OCI-LY7 (cell line): ENCODE data around the gene CTBP2. TPM values are rescaled to one million over a fixed set of nuclear protein-coding genes. Genes with fewer than 3 reads are reported as not detected.

Source experiments
- BruUV-seq: library from RNA; stranded (reverse); fragments of 400-500 nt; replicated peaks from 2 replicates; lab custom pipeline; 2021; lab: Mats Ljungman, UMichigan
- CTCF ChIA-PET: fragments of 300-600 bp; sonication (Branson Sonifier 250); formaldehyde crosslinking; loops from one replicate; lab custom pipeline; 2022; ENCODE audit warnings: antibody characterized with exemption; ENCODE audit not compliant: unreplicated experiment; lab: Charles Lee
- POLR2A ChIA-PET: fragments of 300-600 bp; sonication (Branson Sonifier 250); formaldehyde crosslinking; loops from one replicate; lab custom pipeline; 2022; ENCODE audit warnings: antibody characterized with exemption; lab: Charles Lee
- DNase-seq: peaks from one replicate; pipeline ENCODE4 v3.0.0-alpha.2; 2015; ENCODE audit warnings: low spot score
- H2AFZ ChIP-seq: fragments of 200-600 bp; sonication (generic), shearing (Covaris generic); 2 replicates; pipeline ENCODE4 v1.6.1; 2014; ENCODE audit warnings: mild to moderate bottlenecking, antibody characterized with exemption, low read length, moderate library complexity
- H3K27ac ChIP-seq: fragments of 200-600 bp; sonication (generic); 2 replicates; pipeline ENCODE4 v1.5.1; 2014; ENCODE audit warnings: mixed run types, low read depth, mild to moderate bottlenecking, moderate library complexity, low read length, inconsistent platforms; ENCODE audit not compliant: poor library complexity, severe bottlenecking
- H3K36me3 ChIP-seq: fragments of 200-600 bp; sonication (generic); 2 replicates; pipeline ENCODE4 v1.6.1; 2014; ENCODE audit warnings: mild to moderate bottlenecking, antibody characterized with exemption, low read length, moderate library complexity, mixed read lengths; ENCODE audit not compliant: insufficient read depth
- H3K4me1 ChIP-seq: fragments of 200-600 bp; sonication (generic); 2 replicates; pipeline ENCODE4 v1.5.1; 2014; ENCODE audit warnings: mild to moderate bottlenecking, low read length; ENCODE audit not compliant: insufficient read depth, poor library complexity, severe bottlenecking
- H3K4me2 ChIP-seq: fragments of 200-600 bp; sonication (generic); 2 replicates; pipeline ENCODE4 v1.6.1; 2014; ENCODE audit warnings: mild to moderate bottlenecking, low read length
- H3K4me3 ChIP-seq: fragments of 200-600 bp; sonication (generic); 2 replicates; pipeline ENCODE4 v1.5.1; 2014; ENCODE audit warnings: mild to moderate bottlenecking, low read depth, low read length; ENCODE audit not compliant: poor library complexity, severe bottlenecking
- H3K79me2 ChIP-seq: fragments of 200-600 bp; sonication (generic); 2 replicates; pipeline ENCODE4 v1.6.1; 2016; ENCODE audit warnings: low read depth, mild to moderate bottlenecking, low read length, moderate library complexity, mixed read lengths; ENCODE audit not compliant: insufficient read depth
- H3K9me2 ChIP-seq: fragments of 200-600 bp; sonication (generic); 2 replicates; pipeline ENCODE4 v1.6.1; 2016; ENCODE audit warnings: mild to moderate bottlenecking, low read length, mixed read lengths; ENCODE audit not compliant: insufficient read depth
- H3K9me3 ChIP-seq: fragments of 200-600 bp; sonication (generic); 2 replicates; pipeline ENCODE4 v1.6.1; 2014; ENCODE audit warnings: mild to moderate bottlenecking, mixed run types, low read length, mixed read lengths
- H4K20me1 ChIP-seq: fragments of 200-600 bp; sonication (generic); 2 replicates; pipeline ENCODE4 v1.6.1; 2014; ENCODE audit warnings: mild to moderate bottlenecking, antibody characterized with exemption, low read length, moderate library complexity, mixed read lengths; ENCODE audit not compliant: insufficient read depth
- CTCF ChIP-seq: fragments of 200-600 bp; sonication (generic); conservative IDR thresholded peaks from 2 replicates; pipeline ENCODE4 v1.5.1; 2014; ENCODE audit warnings: mild to moderate bottlenecking, antibody characterized with exemption, low read length, moderate library complexity, mixed read lengths
- EZH2phosphoT487 ChIP-seq: fragments of 200-600 bp; sonication (generic); IDR thresholded peaks from 2 replicates; pipeline ENCODE4 v1.6.1; 2018; ENCODE audit warnings: low read depth, borderline replicate concordance, mild to moderate bottlenecking, mixed run types, antibody characterized with exemption, low read length, moderate library complexity, mixed read lengths
- intact Hi-C: fragments of 100-400 bp; cut with micrococcal nuclease; formaldehyde crosslinking; loops from one replicate; pipeline ENCODE4 v1.10.0; 2022; ENCODE audit not compliant: unreplicated experiment
- total RNA-seq, 2 experiments: library from RNA; depleted of rRNA in 1 of 2; stranded (reverse); fragments of >200 nt in 1 of 2; shearing (Covaris generic) in 1 of 2; gene quantifications; 2 replicates each; pipeline ENCODE4 v1.2.3, GENCODE V29; 2014 to 2022

CTBP2 gene
- total RNA-seq, 2 experiments from 2014 or later, result not detected

GRCh38 chr10:125147971-125148439, 12.4 kb downstream of the CTBP2 start:
- no peak overlapping the region for H2AFZ ChIP-seq
- POLR2A ChIA-PET, result no interaction called here
- H3K9me3 ChIP-seq, result no peaks in the 10 kb centered on the region
- H3K4me1 ChIP-seq, result no peaks in the 10 kb centered on the region
- no peaks in the 10 kb centered on the region for H3K36me3 ChIP-seq
- no peak for DNase-seq
- H3K27ac ChIP-seq, result no peak overlapping the region
- H3K4me3 ChIP-seq, result no peak overlapping the region
- no peaks in the 10 kb centered on the region for H4K20me1 ChIP-seq
- H3K4me2 ChIP-seq, result no peak overlapping the region
- intact Hi-C loops, result no loop called here
- TF ChIP-seq EZH2phosphoT487 (no peak), CTCF (no peak)
- BruUV-seq, result no TSS peak
- CTCF ChIA-PET, result no interaction called here
- no peaks in the 10 kb centered on the region for H3K9me2 ChIP-seq
- no peaks in the 10 kb centered on the region for H3K79me2 ChIP-seq

DNA sequence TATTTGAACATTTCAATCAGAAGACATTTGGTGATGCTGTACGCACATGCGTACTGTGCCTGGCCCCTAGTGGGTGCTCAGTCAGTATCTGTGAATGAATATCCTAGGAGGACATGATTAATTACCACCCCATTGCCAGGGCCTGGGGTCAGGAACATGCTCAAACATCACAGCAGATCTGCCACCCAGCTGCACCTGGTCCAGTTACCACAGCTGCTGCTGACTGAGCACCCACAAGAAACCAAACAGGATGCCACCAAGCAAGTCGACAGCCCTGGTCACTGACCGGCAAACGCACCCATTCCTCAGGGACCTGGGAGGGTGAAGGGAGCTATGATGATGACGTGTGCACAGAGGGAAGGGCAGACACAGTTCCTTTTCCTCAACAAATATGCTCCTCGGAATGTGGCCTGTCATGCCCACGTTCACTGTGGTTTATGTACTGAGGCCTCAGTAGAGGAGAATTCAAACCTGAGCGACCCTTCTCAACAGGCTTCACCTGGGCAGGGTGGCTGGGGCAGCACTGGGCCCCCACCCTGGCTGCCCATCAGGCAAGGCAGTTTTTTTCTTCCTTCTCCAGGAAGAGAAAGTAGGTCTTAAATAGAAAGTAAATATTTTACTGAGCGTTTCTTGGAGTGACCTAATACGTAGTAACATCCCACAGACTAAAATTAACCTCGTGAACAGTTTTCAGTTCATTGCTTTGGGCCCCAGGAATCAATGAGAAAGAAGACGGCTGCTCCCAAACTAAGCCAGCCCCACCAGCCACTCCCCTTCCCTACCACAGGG, 13.4 kb downstream of the CTBP2 start:
- Histone ChIP-seq H3K4me3 (no peak overlapping the region), H3K4me1 (no peaks in the 10 kb centered on the region), H3K9me2 (no peaks in the 10 kb centered on the region), H3K79me2 (no peaks in the 10 kb centered on the region), H4K20me1 (no peaks in the 10 kb centered on the region), H3K27ac (no peak overlapping the region), H3K4me2 (no peak overlapping the region), H3K36me3 (no peaks in the 10 kb centered on the region), H2AFZ (no peak overlapping the region), H3K9me3 (no peaks in the 10 kb centered on the region)
- DNase-seq, result peak; percentile 17
- CTCF ChIA-PET, result no interaction called here
- no TSS peak for BruUV-seq
- intact Hi-C loops, result no loop called here
- POLR2A ChIA-PET, result no interaction called here
- TF ChIP-seq EZH2phosphoT487 (no peak), CTCF (no peak)

- Histone ChIP-seq H3K4me3 (no peak overlapping the region), H2AFZ (no peak overlapping the region), H3K79me2 (no peaks in the 10 kb centered on the region), H3K36me3 (no peaks in the 10 kb centered on the region), H3K4me1 (no peaks in the 10 kb centered on the region), H3K9me2 (no peaks in the 10 kb centered on the region), H4K20me1 (no peaks in the 10 kb centered on the region), H3K4me2 (no peak overlapping the region), H3K9me3 (no peaks in the 10 kb centered on the region), H3K27ac (no peak overlapping the region)
- no peak for TF ChIP-seq CTCF
- no TSS peak for BruUV-seq
- CTCF ChIA-PET, result no interaction called here
- no peak for DNase-seq
- intact Hi-C loops, result no loop called here
- POLR2A ChIA-PET, result no interaction called here
These were observed 14.7 kb downstream of the CTBP2 start for GRCh38 chr10:125145636-125146035.
